GM12801 (cell line): ENCODE data around the gene DUSP3.

Experiments used
- TF ChIP-seq, protein P1 (sequence below): IDR thresholded peaks from one replicate; pipeline ENCODE4 v1.5.1; 2011; ENCODE audit warnings: control low read depth; ENCODE audit not compliant: insufficient read length; ENCODE audit errors: extremely low read depth

Gene DUSP3

GRCh38 chr17:43799047-43799446 is 20.3 kb upstream of the DUSP3 start:
- TF ChIP-seq, protein P1, sequence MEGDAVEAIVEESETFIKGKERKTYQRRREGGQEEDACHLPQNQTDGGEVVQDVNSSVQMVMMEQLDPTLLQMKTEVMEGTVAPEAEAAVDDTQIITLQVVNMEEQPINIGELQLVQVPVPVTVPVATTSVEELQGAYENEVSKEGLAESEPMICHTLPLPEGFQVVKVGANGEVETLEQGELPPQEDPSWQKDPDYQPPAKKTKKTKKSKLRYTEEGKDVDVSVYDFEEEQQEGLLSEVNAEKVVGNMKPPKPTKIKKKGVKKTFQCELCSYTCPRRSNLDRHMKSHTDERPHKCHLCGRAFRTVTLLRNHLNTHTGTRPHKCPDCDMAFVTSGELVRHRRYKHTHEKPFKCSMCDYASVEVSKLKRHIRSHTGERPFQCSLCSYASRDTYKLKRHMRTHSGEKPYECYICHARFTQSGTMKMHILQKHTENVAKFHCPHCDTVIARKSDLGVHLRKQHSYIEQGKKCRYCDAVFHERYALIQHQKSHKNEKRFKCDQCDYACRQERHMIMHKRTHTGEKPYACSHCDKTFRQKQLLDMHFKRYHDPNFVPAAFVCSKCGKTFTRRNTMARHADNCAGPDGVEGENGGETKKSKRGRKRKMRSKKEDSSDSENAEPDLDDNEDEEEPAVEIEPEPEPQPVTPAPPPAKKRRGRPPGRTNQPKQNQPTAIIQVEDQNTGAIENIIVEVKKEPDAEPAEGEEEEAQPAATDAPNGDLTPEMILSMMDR, result no peak

GRCh38 chr17:43791589-43791988 is 12.8 kb upstream of the DUSP3 start:
- TF ChIP-seq, protein P1, result no peak

DNA sequence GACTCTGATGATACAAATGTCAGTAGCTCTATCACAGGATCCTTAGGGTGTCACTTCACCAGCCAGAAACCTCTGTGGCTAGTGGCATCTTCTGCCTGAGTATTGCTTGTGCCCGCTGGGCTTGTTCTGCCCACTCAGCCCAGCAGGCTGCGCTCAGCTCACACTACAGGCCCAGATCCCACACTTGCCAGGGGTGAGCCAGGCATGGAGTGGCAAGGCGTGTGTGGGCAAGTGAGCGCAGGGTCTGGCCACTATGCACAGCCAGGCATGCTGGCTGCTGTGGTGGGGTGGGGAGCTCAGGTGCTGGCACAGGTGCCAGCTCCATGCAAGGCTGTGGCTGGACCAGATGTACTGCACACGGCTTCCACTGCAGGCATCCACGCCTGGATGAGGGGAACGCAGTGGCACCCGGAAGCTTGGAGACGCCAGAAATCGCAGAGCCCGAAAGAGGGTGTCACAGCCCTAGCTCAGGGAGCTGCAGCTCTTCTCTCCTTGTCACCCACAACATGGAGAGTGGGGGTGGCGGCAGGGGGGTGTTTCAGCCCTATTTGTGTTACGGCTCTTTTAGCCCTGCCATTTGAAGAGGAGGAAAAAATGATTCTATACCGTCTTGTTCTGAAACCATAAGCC is 11.6 kb upstream of the DUSP3 start:
- TF ChIP-seq, protein P1, result no peak

DNA sequence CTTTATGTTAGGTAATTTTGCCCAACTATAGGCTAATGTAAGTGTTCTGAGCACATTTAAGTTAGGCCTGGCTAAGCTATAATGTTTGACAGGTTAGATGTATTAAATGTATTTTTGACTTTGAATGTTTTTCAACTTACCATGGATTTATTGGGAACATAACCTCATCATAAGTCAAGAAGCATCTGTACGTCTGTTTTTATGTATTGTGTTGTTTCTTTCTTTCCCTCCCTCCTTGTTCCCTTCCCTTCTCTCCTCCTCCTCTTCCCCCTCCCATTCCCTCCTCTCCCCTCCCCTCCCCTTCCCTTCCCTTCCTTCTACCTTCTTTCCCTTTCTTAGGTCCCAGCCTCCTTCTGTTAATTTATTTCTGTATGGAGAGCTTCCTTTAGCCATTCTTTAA is 10.7 kb upstream of the DUSP3 start:
- TF ChIP-seq, protein P1, result no peak

GRCh38 chr17:43788540-43788939 is 9.8 kb upstream of the DUSP3 start:
- TF ChIP-seq, protein P1, result no peak

DNA sequence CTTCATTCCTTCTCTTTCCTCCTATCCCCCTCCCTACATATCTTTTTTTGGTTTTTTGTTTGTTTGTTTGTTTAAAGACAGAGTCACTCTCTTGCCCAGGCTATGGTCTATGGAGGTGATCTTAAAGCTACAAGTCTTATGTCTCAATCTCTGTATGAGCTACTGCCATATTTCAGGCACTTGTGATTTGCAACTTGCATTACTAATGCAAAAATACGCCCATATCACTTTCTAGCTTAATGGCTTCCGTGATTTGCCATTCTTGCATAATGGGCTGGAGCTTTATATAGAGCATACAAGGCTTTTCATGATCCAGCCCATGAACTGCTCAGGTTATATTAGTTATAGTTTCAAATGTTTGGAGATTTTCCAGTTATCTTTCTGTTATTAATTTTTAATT is 9.0 kb upstream of the DUSP3 start:
- TF ChIP-seq, protein P1, result no peak

DNA sequence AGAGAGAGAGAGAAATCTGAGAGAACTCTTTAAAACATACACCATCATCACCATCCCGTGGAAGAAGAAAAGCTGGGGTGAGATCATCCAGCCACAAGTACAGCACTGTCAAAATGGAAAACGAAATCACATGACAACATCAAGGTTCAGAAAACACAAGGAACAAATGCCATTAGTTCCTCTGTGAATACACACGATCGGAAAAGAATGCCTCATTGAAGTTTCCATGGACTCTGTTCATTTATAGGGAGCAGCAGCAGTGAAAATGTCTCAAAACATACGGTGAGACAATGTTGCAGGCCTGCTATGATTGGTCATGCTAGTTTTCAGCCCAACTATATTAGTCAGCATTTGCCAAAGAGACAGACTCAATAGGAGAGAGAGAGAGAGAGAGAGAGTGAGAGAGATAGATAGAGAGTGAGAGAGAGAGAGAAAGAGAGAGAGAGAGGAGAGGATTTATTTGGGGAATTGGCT is 5.9 kb upstream of the DUSP3 start:
- TF ChIP-seq, protein P1, result no peak
